NCI-H510A treated with DMSO at 0.1 percent for 48 hours (cell line): ENCODE data around the gene ENDOV.

Experiments
- DNase-seq: peaks from one replicate; lab custom pipeline; 2025; lab: John Stamatoyannopoulos, UW

ENDOV gene

GRCh38 chr17:80449930-80450576 lies 35.1 kb downstream of the ENDOV start:
- no peak for DNase-seq

GRCh38 chr17:80451104-80451775 lies 36.3 kb downstream of the ENDOV start:
- no peak for DNase-seq

GRCh38 chr17:80452173-80452915 lies 37.4 kb downstream of the ENDOV start:
- no peak for DNase-seq

- DNase-seq = no peak
These were observed 38.4 kb downstream of the ENDOV start for GRCh38 chr17:80453126-80453997.

- no peak for DNase-seq
These were observed 39.1 kb downstream of the ENDOV start for GRCh38 chr17:80453998-80454556.

GRCh38 chr17:80454557-80455335 lies 39.8 kb downstream of the ENDOV start:
- DNase-seq = peak; percentile 89

- no peak for DNase-seq
These were observed 40.4 kb downstream of the ENDOV start for GRCh38 chr17:80455336-80455710.

- DNase-seq = no peak
These were observed 40.8 kb downstream of the ENDOV start for GRCh38 chr17:80455784-80456183.

GRCh38 chr17:80456465-80457235 lies 41.7 kb downstream of the ENDOV start:
- DNase-seq = no peak

GRCh38 chr17:80457236-80457856 lies 42.4 kb downstream of the ENDOV start:
- no peak for DNase-seq

GRCh38 chr17:80458016-80458415 lies 43.0 kb downstream of the ENDOV start:
- DNase-seq = no peak

GRCh38 chr17:80459234-80459633 lies 44.3 kb downstream of the ENDOV start:
- DNase-seq = no peak

GRCh38 chr17:80460429-80460834 lies 45.5 kb downstream of the ENDOV start:
- no peak for DNase-seq

- no peak for DNase-seq
These were observed 46.7 kb downstream of the ENDOV start for GRCh38 chr17:80461528-80462160.

GRCh38 chr17:80463784-80464400 lies 48.9 kb downstream of the ENDOV start:
- no peak for DNase-seq

- DNase-seq = no peak
These were observed 49.5 kb downstream of the ENDOV start for GRCh38 chr17:80464486-80464885.

- no peak for DNase-seq
These were observed 50.5 kb downstream of the ENDOV start for GRCh38 chr17:80465327-80465974.

- no peak for DNase-seq
These were observed 51.3 kb downstream of the ENDOV start for GRCh38 chr17:80466188-80466705.
